HCEC 1CT (cell line): ENCODE measurements around the gene HHIP.
A peak's percentile ranks its signal among the peaks of the same experiment; 100 is the strongest.

ENCODE experiments used
- DNase-seq: peaks from one replicate; pipeline ENCODE4 v3.0.0-alpha.2; 2017

The HHIP gene

GRCh38 chr4:144645631-144646522, at the start of gene HHIP:
Gene HHIP, plus strand, starts transcription at chr4:144646156. Its CDS starts 520 bp downstream, at chr4:144646676.
- no peak for DNase-seq

- DNase-seq, result no peak
Measured at GRCh38 chr4:144597171-144597570, 48.8 kb upstream of the HHIP start.

- no peak for DNase-seq
Measured at GRCh38 chr4:144599621-144600020, 46.3 kb upstream of the HHIP start.

- DNase-seq, result no peak
Measured at GRCh38 chr4:144611850-144612249, 34.1 kb upstream of the HHIP start.

- peak; percentile 3 for DNase-seq
Measured at GRCh38 chr4:144614850-144615585, 30.9 kb upstream of the HHIP start.

GRCh38 chr4:144621681-144622080, 24.3 kb upstream of the HHIP start:
- no peak for DNase-seq

GRCh38 chr4:144627663-144628076, 18.3 kb upstream of the HHIP start:
- no peak for DNase-seq

GRCh38 chr4:144633215-144633614, 12.7 kb upstream of the HHIP start:
- DNase-seq, result no peak

GRCh38 chr4:144634978-144635747, 10.8 kb upstream of the HHIP start:
- no peak for DNase-seq

GRCh38 chr4:144644368-144645101, 1.4 kb upstream of the HHIP start:
- no peak for DNase-seq

GRCh38 chr4:144645102-144645630, 790 bp upstream of the HHIP start:
- DNase-seq, result no peak

GRCh38 chr4:144646523-144647094, 653 bp downstream of the HHIP start:
- no peak for DNase-seq

GRCh38 chr4:144647095-144647561, 1.2 kb downstream of the HHIP start:
- no peak for DNase-seq

- DNase-seq, result no peak
Measured at GRCh38 chr4:144647590-144647989, 1.6 kb downstream of the HHIP start.

GRCh38 chr4:144648042-144648441, 2.1 kb downstream of the HHIP start:
- DNase-seq, result no peak

GRCh38 chr4:144649646-144650045, 3.7 kb downstream of the HHIP start:
- DNase-seq, result no peak

GRCh38 chr4:144650311-144651005, 4.5 kb downstream of the HHIP start:
- no peak for DNase-seq

GRCh38 chr4:144653781-144654545, 8.0 kb downstream of the HHIP start:
- no peak for DNase-seq

GRCh38 chr4:144655491-144655890, 9.5 kb downstream of the HHIP start:
- DNase-seq, result no peak

- no peak for DNase-seq
Measured at GRCh38 chr4:144656850-144657249, 10.9 kb downstream of the HHIP start.
